Keratinocyte (primary cell): Measurements from ENCODE around the gene HOXC6. TPM values are rescaled to one million over a fixed set of nuclear protein-coding genes. Genes with fewer than 3 reads are reported as not detected.

Experiments
- DNase-seq: peaks from one replicate; pipeline ENCODE4 v3.0.0-alpha.2; 2011; ENCODE audit warnings: low read depth, missing footprints, low spot score
- FAIRE-seq: peaks from 2 replicates; lab custom pipeline; 2011; peaks lifted over from hg19 to GRCh38; lab: Jason Lieb, UNC
- H2AFZ ChIP-seq: 2 replicates; pipeline ENCODE4 v1.6.0; 2012; ENCODE audit warnings: low read length, control low read depth, inconsistent platforms; ENCODE audit not compliant: control insufficient read depth
- H3K27ac ChIP-seq: 2 replicates; pipeline ENCODE4 v1.5.1; 2011; ENCODE audit warnings: low read length; ENCODE audit not compliant: control insufficient read depth, insufficient read depth
- H3K27me3 ChIP-seq: 3 replicates; pipeline ENCODE4 v1.6.0; 2011; ENCODE audit warnings: low read length; ENCODE audit not compliant: control insufficient read depth, insufficient read depth; ENCODE audit errors: extremely low read depth
- H3K36me3 ChIP-seq, 2 experiments: 2 replicates in 1 of 2; 3 replicates in 1 of 2; pipeline ENCODE4 v1.5.1; 2011; ENCODE audit warnings: low read length in 2 of 2, mild to moderate bottlenecking in 1 of 2; ENCODE audit not compliant: control insufficient read depth in 2 of 2, insufficient read depth in 2 of 2; ENCODE audit errors: extremely low read depth in 1 of 2
- H3K4me1 ChIP-seq: 3 replicates; pipeline ENCODE4 v1.5.1; 2011; ENCODE audit warnings: low read length; ENCODE audit not compliant: control insufficient read depth, insufficient read depth; ENCODE audit errors: extremely low read depth
- H3K4me2 ChIP-seq: 3 replicates; pipeline ENCODE4 v1.6.0; 2011; ENCODE audit warnings: low read depth, low read length; ENCODE audit not compliant: control insufficient read depth, insufficient read depth; ENCODE audit errors: extremely low read depth
- H3K4me3 ChIP-seq, 3 experiments: fragments of 200-600 bp in 1 of 3; sonication (generic) in 1 of 3; 2 replicates in 2 of 3; 3 replicates in 1 of 3; pipeline ENCODE4 v1.5.1; 2011 to 2016; ENCODE audit warnings: low read length in 3 of 3, mild to moderate bottlenecking in 3 of 3, control low read depth in 2 of 3, inconsistent platforms in 1 of 3, low read depth in 1 of 3, mixed read lengths in 1 of 3, mixed run types in 1 of 3, moderate library complexity in 1 of 3; ENCODE audit not compliant: control insufficient read depth in 2 of 3, insufficient read depth in 2 of 3; ENCODE audit errors: extremely low read depth in 1 of 3
- H3K79me2 ChIP-seq: 2 replicates; pipeline ENCODE4 v1.6.0; 2012; ENCODE audit warnings: low read length; ENCODE audit not compliant: control insufficient read depth, insufficient read depth
- H3K9ac ChIP-seq: 3 replicates; pipeline ENCODE4 v1.6.0; 2011; ENCODE audit warnings: low read length; ENCODE audit not compliant: control insufficient read depth, insufficient read depth; ENCODE audit errors: extremely low read depth
- H3K9me1 ChIP-seq: 3 replicates; pipeline ENCODE4 v1.6.0; 2011; ENCODE audit warnings: low read length; ENCODE audit not compliant: control insufficient read depth, insufficient read depth; ENCODE audit errors: extremely low read depth
- H3K9me3 ChIP-seq: 2 replicates; pipeline ENCODE4 v1.5.1; 2012; ENCODE audit warnings: low read depth, low read length; ENCODE audit not compliant: control insufficient read depth
- H4K20me1 ChIP-seq: 3 replicates; pipeline ENCODE4 v1.6.0; 2011; ENCODE audit warnings: low read length; ENCODE audit not compliant: control insufficient read depth, insufficient read depth; ENCODE audit errors: extremely low read depth
- CTCF ChIP-seq, 3 experiments: IDR thresholded peaks in 1 of 3; conservative IDR thresholded peaks in 1 of 3; optimal IDR thresholded peaks in 1 of 3; 2 replicates in 2 of 3; 3 replicates in 1 of 3; pipeline versions ENCODE3 to v1.5.1; 2011; ENCODE audit warnings: low read length in 3 of 3, mild to moderate bottlenecking in 3 of 3, moderate library complexity in 2 of 3, control low read depth in 1 of 3, inconsistent platforms in 1 of 3; ENCODE audit not compliant: insufficient read depth in 2 of 3; ENCODE audit errors: extremely low read depth in 1 of 3
- EZH2 ChIP-seq: IDR thresholded peaks from one replicate; pipeline ENCODE4 v1.6.1; 2012; ENCODE audit warnings: inconsistent platforms, mild to moderate bottlenecking, low read length, moderate library complexity
- dilution Hi-C: fragments of 300-500 bp; cut with MboI; formaldehyde crosslinking; loops from one replicate; pipeline ENCODE4 v1.7.0; 2020; ENCODE audit warnings: low sequenced_read_pairs; ENCODE audit not compliant: extremely low pct_ligation_motif_present
- polyA plus RNA-seq, 5 experiments: library from polyadenylated mRNA; depleted of rRNA in 3 of 5; stranded (reverse) in 3 of 5; stranded (forward) in 1 of 5; unstranded in 1 of 5; fragments of >200 nt; gene quantifications; 1 replicate in 1 of 5; 2 replicates in 3 of 5; 3 replicates in 1 of 5; pipeline versions ENCODE4 v1.2.1 to v1.2.3, GENCODE V29; 2011 to 2012; ENCODE audit warnings: missing spikeins in 2 of 5, low read depth in 1 of 5, low replicate concordance in 1 of 5

Gene HOXC6
- polyA plus RNA-seq, 1 donor (not counting 4 experiments of a cell fraction or from before 2014, with no cell fraction given) = 4.7 TPM

- Histone ChIP-seq H2AFZ (peak within 1 kb of the TSS; percentile 64), H3K27ac (peak within 1 kb of the TSS; percentile 96), H3K27me3 (no peaks in the 10 kb centered on the region), H4K20me1 (no peaks in the 10 kb centered on the region), H3K79me2 (peaks cover 63% of the 10 kb centered on the region), H3K36me3 (peaks cover 2 to 6% of the 10 kb centered on the region in 2 experiments), H3K9ac (peak within 1 kb of the TSS; percentile 98), H3K9me1 (no peaks in the 10 kb centered on the region), H3K4me3 (peak within 1 kb of the TSS; percentile 80 to 96 (median 82)), H3K4me1 (peaks cover 32% of the 10 kb centered on the region), H3K9me3 (no peaks in the 10 kb centered on the region), H3K4me2 (peak within 1 kb of the TSS; percentile 94)
- TF ChIP-seq EZH2 = no peak
- no peak for TF ChIP-seq CTCF (optimal IDR thresholded peaks at IDR 0.05 in 1 of 3, IDR thresholded peaks at IDR 0.05 in 1 of 3, conservative IDR thresholded peaks at IDR 0.05 in 1 of 3; ENCODE audit: extremely low read depth in 1 of 3, insufficient read depth in 2 of 3, low read length in 3 of 3)
- DNase-seq = no peak
- no peak for FAIRE-seq
- dilution Hi-C loops = no loop called here
Measured at GRCh38 chr12:54000116-54001114, 27.8 kb upstream of the HOXC6 start, which contains the start of gene HOXC9. Gene HOXC9 (plus strand): TSS chr12:54000161. CDS start chr12:54000189, 28 bp downstream.

GRCh38 chr12:54001283-54002187 is 26.7 kb upstream of the HOXC6 start:
- TF ChIP-seq CTCF (optimal IDR thresholded peaks at IDR 0.05 in 1 of 3, IDR thresholded peaks at IDR 0.05 in 1 of 3, conservative IDR thresholded peaks at IDR 0.05 in 1 of 3; ENCODE audit: extremely low read depth in 1 of 3, insufficient read depth in 2 of 3, low read length in 3 of 3) (no peak), EZH2 (no peak)
- DNase-seq (no peak), FAIRE-seq (no peak)
- no peaks in the 10 kb centered on the region for H4K20me1 ChIP-seq
- no peak overlapping the region for H2AFZ ChIP-seq
- H3K9me3 ChIP-seq = no peaks in the 10 kb centered on the region
- no peaks in the 10 kb centered on the region for H3K27me3 ChIP-seq
- H3K79me2 ChIP-seq = peaks cover 55% of the 10 kb centered on the region
- H3K27ac ChIP-seq = no peak overlapping the region
- no peak overlapping the region for H3K9ac ChIP-seq
- peaks cover 32% of the 10 kb centered on the region for H3K4me1 ChIP-seq
- peak overlapping the region in 1 of 3 experiments; percentile 82 for H3K4me3 ChIP-seq
- dilution Hi-C loops = no loop called here
- H3K9me1 ChIP-seq = no peaks in the 10 kb centered on the region
- peaks cover 2 to 6% of the 10 kb centered on the region in 2 experiments for H3K36me3 ChIP-seq
- peak overlapping the region; percentile 94 for H3K4me2 ChIP-seq
